Activated CD4-positive, alpha-beta T cell treated with anti-CD3 and anti-CD28 coated beads for 4 hours (primary cell): Measurements from ENCODE around the gene OR51G1.
"Not testable (repeated sequence)": the region's sequence is repeated elsewhere in the genome, so short reads cannot be mapped to it uniquely, and the experiment has no call there.

Experiments
- DNase-seq, 2 donors: peaks; one replicate each; pipeline ENCODE4 v3.0.0-alpha.2; 2020

OR51G1 gene, protein sequence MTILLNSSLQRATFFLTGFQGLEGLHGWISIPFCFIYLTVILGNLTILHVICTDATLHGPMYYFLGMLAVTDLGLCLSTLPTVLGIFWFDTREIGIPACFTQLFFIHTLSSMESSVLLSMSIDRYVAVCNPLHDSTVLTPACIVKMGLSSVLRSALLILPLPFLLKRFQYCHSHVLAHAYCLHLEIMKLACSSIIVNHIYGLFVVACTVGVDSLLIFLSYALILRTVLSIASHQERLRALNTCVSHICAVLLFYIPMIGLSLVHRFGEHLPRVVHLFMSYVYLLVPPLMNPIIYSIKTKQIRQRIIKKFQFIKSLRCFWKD

GRCh38 chr11:4924239-4924638 lies at the start of gene OR51G1:
TSS of gene OR51G1 (minus strand) at chr11:4924339. CDS start at chr11:4924339, 0 bp downstream.
- no peak for DNase-seq

- no peak for DNase-seq
These were observed 38.7 kb upstream of the OR51G1 start for GRCh38 chr11:4962816-4963215.

- DNase-seq, result no peak
These were observed 36.7 kb upstream of the OR51G1 start for GRCh38 chr11:4960877-4961276.

GRCh38 chr11:4957396-4957795 lies 33.3 kb upstream of the OR51G1 start:
- DNase-seq, result no peak

DNA sequence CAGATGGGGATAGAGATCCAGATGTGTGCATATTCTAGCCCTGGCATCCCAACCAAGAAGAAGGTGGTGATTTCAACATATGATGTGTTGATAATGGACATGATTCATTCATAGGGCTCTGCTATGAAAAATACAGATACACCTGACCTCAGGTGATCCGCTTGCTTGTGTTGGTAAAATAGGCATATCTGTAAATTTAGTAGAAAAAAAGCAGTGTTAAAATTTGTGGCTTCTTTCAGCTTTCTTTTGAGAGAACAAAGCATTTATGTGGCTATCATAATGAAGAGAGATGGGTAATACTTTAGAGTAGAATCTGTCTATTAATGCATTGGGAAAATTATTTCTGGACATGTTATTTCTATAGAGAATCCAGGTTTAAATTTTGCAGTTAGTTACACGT lies 31.5 kb upstream of the OR51G1 start, which contains the start of gene OR51A2:
OR51A2 (minus strand) TSS at position 101 of the 400 bp plus-strand sequence; CDS start at position 101, 0 bp downstream.
- not testable (repeated sequence) for DNase-seq

DNA sequence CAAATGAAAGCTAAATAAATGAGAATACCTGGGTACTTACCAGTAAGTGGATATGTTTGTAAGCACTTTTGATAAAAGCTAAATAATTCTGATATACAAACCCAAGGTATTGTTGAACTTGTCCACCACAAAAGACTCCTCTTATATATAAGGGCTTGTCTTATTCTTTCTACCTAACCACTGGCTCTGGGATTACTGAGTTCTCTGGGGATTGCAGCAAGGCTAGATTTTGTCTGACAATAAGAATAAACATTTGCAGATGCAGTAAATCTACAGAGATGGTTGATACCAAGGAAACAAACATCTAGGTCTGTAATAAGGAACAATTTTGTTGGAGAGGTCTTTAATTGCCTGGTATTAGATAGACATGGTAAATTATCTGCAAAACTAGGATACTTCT lies 23.4 kb upstream of the OR51G1 start, which contains the start of gene OR51A4:
OR51A4 (minus strand) TSS at position 101 of the 400 bp plus-strand sequence. CDS start 505 bp downstream, outside the sequence.
- no peak for DNase-seq

GRCh38 chr11:4936745-4937144 lies 12.6 kb upstream of the OR51G1 start:
- DNase-seq, result no peak

DNA sequence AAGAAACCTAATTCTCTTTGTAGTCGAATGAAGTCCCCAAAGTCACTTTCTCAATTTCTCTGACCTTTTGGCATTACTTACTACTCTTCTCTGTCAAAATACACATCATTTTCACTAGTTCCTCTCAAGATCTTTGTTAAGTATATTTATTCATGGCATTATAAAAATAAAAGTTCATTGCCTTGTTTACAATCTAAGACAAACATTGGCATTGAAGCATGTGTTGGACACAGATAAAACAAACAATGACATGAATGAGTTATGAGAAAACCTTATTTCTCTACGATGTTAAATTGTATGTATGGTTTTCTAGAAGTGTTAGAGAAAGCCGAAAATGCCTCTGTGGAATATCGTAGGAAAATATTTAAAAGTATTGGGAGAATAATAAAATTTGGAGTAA lies 8.6 kb upstream of the OR51G1 start:
- DNase-seq, result no peak

DNA sequence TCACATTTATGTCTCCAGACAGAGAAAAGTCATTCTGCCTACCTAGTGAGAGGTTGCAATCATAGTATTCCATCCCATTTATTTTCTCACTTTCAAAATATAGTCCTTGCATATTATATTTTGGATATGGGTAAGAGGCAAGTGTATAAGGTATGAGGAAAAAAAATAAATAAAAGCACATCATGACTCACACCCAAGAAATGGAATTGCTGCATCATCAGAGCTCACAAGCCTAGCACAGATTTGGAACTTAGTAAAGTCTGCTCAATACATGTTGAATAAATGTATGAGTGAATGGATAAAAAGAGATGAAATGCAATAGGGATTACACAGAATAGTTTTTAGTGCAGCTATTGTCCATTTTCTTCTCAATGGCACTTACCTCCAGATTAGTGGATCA lies 2.5 kb upstream of the OR51G1 start:
- DNase-seq, result no peak

- DNase-seq, result no peak
These were observed 1.8 kb downstream of the OR51G1 start for GRCh38 chr11:4922304-4922703.

DNA sequence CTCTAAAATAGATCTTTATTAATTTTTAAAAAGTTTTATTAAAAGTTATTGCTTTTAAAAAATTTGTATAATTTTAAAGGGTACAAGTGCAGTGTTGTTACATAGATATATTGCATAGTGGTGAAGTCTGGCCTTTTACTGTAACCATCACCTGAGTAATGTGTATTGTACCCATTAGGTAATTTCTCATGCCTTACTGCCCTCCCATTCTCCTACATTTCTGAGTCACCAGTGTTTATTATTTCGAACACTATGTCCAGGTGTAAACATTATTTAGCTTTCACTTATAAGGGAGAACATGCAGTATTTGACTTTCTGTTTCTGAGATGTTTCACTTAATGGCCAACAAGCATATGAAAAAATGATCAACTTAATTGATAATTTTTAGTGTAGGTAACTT lies 2.3 kb downstream of the OR51G1 start:
- DNase-seq, result no peak

DNA sequence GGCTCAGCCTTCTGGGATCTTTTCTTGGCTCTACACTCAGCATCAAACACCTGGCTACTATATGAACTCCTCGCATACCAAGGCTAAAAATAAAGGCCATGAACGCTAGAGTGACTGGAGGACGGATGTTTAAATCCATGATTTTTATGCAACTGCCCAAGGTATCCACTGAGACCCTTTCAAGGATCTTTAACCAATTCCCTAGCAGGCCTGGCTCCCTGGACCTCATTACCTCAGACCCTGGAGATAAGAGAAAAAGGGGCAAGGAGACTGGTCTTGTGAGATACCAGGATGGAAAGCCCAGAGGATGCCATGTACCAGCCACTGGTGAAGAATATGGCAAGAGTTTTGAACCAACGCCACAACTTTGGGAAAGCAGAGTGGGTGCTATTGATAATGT lies 4.9 kb downstream of the OR51G1 start, which contains the start of gene OR51G2:
OR51G2 (minus strand) TSS at position 101 of the 400 bp plus-strand sequence. CDS start 3,687 bp downstream, outside the sequence.
- DNase-seq, result no peak

DNA sequence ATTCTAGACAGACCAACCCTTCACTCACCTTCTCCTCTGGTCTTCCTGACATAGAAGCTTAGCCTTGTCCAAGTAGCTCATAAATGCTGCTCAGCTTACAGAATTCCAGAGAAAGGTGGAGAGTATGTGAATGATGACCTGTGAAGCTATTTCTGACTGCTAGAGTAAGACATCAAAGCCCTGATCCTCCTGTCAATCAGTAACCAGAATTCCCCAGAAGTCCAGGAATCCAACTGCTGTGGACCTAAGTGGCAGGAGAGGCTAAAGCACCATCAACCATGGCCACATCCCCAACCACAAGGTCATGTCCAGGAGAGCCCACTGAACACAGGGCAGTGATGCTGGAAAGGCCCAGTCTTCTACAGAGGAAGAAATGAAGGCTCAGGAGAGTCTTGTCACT lies 7.6 kb downstream of the OR51G1 start:
- DNase-seq, result no peak

DNA sequence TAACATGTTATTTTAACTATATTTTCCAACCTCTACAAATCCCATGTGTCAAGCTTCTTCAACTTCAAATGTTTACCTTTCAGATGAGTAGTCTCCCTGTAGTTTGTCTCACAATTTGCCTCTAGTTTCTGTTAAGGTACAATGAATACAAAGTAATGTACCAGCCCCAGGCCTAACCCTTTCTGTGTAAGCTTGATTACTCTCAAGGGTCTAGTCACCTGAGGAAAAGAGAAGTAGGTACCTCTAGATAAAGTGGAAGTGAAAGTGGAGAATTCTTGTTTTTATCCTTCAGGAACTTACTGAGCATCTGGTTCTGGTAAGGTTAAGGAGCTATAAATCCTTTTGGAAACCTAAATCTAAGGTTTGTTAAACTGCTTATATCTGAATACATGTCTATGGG lies 20.7 kb downstream of the OR51G1 start, which contains the start of gene OR51A7:
OR51A7 (plus strand) TSS at position 300 of the 400 bp plus-strand sequence. CDS start 3,587 bp downstream, outside the sequence.
- no peak for DNase-seq

GRCh38 chr11:4891996-4892640 lies 32.0 kb downstream of the OR51G1 start:
- DNase-seq, result no peak

GRCh38 chr11:4890279-4890678 lies 33.9 kb downstream of the OR51G1 start:
- DNase-seq, result no peak

- no peak for DNase-seq
These were observed 36.5 kb downstream of the OR51G1 start for GRCh38 chr11:4887591-4887990.

DNA sequence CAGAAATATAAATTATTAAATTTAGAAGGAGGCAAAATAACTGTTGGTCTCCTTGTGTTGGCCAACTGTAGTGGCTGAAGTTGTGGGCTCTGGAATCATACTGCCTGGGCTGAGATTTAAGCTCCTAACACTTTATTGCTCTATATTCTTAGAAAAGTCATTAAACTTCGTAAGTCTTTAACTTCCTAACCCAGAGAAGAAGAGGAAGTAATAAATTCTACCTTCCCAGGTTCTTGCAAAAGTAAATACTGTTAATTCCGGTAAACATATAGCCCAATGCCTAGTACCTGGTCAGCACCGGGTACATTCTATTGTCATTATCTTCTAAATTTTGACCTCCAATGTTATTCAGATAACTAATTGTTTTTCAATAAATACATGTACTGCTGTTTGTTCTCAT lies 38.0 kb downstream of the OR51G1 start:
- no peak for DNase-seq

GRCh38 chr11:4884361-4884760 lies 39.8 kb downstream of the OR51G1 start:
- no peak for DNase-seq

DNA sequence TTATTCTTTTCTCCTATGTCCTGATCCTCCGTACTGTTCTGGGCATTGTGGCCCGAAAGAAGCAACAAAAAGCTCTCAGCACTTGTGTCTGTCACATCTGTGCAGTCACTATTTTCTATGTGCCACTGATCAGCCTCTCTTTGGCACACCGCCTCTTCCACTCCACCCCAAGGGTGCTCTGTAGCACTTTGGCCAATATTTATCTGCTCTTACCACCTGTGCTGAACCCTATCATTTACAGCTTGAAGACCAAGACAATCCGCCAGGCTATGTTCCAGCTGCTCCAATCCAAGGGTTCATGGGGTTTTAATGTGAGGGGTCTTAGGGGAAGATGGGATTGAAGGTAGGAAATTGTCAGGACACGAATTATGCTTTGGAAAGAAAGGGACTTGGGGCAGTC lies 41.6 kb downstream of the OR51G1 start:
- no peak for DNase-seq

GRCh38 chr11:4881860-4882500 lies 42.2 kb downstream of the OR51G1 start, which contains the start of gene OR51T1:
TSS of gene OR51T1 (plus strand) at chr11:4881900. CDS start at chr11:4881900, 0 bp downstream.
- DNase-seq, result no peak

DNA sequence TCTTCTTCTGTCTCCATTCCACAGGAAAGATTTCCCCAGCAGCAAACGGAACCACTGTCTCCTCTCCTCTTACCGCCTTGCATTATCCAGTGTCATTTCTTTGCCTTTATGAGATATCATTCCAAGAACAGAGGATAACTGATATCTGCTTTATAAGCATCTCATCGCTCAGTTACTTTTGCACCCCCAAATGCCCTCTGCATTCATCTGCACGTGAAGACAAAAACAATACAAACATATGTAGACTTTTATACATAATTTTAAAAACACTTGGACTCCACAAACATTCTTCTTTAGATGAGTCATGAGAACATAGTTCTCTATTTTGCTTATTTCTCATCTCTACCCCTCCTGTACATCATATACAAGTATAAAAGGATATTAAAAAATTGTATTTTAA lies 43.0 kb downstream of the OR51G1 start:
- DNase-seq, result no peak
